Medulla oblongata (tissue), 1 donor: ENCODE results near the gene GALNT15.
A peak's percentile ranks its signal among the peaks of the same experiment; 100 is the strongest.

Experiments used
- DNase-seq: peaks from one replicate; pipeline ENCODE4 v3.0.0-alpha.2; 2015; ENCODE audit errors: extremely low spot score

Gene GALNT15

GRCh38 chr3:16224325-16224724 lies 49.8 kb downstream of the GALNT15 start:
- no peak for DNase-seq

- peak; percentile 31 for DNase-seq
Observed at GRCh38 chr3:16227566-16227965, 53.1 kb downstream of the GALNT15 start.

GRCh38 chr3:16229681-16230080 lies 55.2 kb downstream of the GALNT15 start:
- no peak for DNase-seq

GRCh38 chr3:16231983-16232382 lies 57.5 kb downstream of the GALNT15 start:
- DNase-seq = no peak

GRCh38 chr3:16233806-16234205 lies 59.3 kb downstream of the GALNT15 start:
- DNase-seq = no peak

- DNase-seq = no peak
Observed at GRCh38 chr3:16234281-16234680, 59.8 kb downstream of the GALNT15 start.

- no peak for DNase-seq
Observed at GRCh38 chr3:16236030-16236639, 61.7 kb downstream of the GALNT15 start.

- DNase-seq = no peak
Observed at GRCh38 chr3:16236856-16237393, 62.4 kb downstream of the GALNT15 start.

GRCh38 chr3:16239086-16239770 lies 64.7 kb downstream of the GALNT15 start:
- peak; percentile 21 for DNase-seq

- DNase-seq = no peak
Observed at GRCh38 chr3:16239780-16240179, 65.3 kb downstream of the GALNT15 start.

GRCh38 chr3:16240229-16241023 lies 65.9 kb downstream of the GALNT15 start:
- no peak for DNase-seq

- no peak for DNase-seq
Observed at GRCh38 chr3:16241225-16241624, 66.7 kb downstream of the GALNT15 start.

- no peak for DNase-seq
Observed at GRCh38 chr3:16242177-16242576, 67.7 kb downstream of the GALNT15 start.

- no peak for DNase-seq
Observed at GRCh38 chr3:16243706-16244490, 69.4 kb downstream of the GALNT15 start.

- DNase-seq = no peak
Observed at GRCh38 chr3:16245609-16246008, 71.1 kb downstream of the GALNT15 start.

- peak; percentile 93 for DNase-seq
Observed at GRCh38 chr3:16247282-16248061, 73.0 kb downstream of the GALNT15 start.

- no peak for DNase-seq
Observed at GRCh38 chr3:16248556-16248955, 74.1 kb downstream of the GALNT15 start.

- DNase-seq = no peak
Observed at GRCh38 chr3:16249336-16249735, 74.9 kb downstream of the GALNT15 start.

- no peak for DNase-seq
Observed at GRCh38 chr3:16249886-16250285, 75.4 kb downstream of the GALNT15 start.

- DNase-seq = no peak
Observed at GRCh38 chr3:16251316-16252085, 77.0 kb downstream of the GALNT15 start.
